OCI-LY1 (cell line): ENCODE measurements around the gene C11orf21.

ENCODE experiments used
- H2AFZ ChIP-seq: fragments of 200-600 bp; sonication (generic), shearing (Covaris generic); 2 replicates; pipeline ENCODE4 v1.6.0; 2014; ENCODE audit warnings: antibody characterized with exemption, mild to moderate bottlenecking, low read length
- H3F3A ChIP-seq: fragments of 200-600 bp; sonication (generic), shearing (Covaris generic); 2 replicates; pipeline ENCODE4 v1.6.0; 2014; ENCODE audit warnings: mild to moderate bottlenecking, antibody characterized with exemption, low read length, moderate library complexity; ENCODE audit not compliant: insufficient read depth
- H3K27ac ChIP-seq: fragments of 200-600 bp; sonication (generic); 2 replicates; pipeline ENCODE4 v1.5.1; 2014; ENCODE audit warnings: low read length, mixed run types, mild to moderate bottlenecking, low read depth; ENCODE audit not compliant: poor library complexity, severe bottlenecking
- H3K27me3 ChIP-seq: fragments of 200-600 bp; sonication (generic); 2 replicates; pipeline ENCODE4 v1.6.0; 2014; ENCODE audit warnings: antibody characterized with exemption, mild to moderate bottlenecking, low read length, moderate library complexity; ENCODE audit not compliant: insufficient read depth
- H3K36me3 ChIP-seq: fragments of 200-600 bp; sonication (generic); 2 replicates; pipeline ENCODE4 v1.6.1; 2014; ENCODE audit warnings: mild to moderate bottlenecking, antibody characterized with exemption, low read length, moderate library complexity, mixed read lengths; ENCODE audit not compliant: insufficient read depth
- H3K4me1 ChIP-seq: fragments of 200-600 bp; sonication (generic); 2 replicates; pipeline ENCODE4 v1.5.1; 2014; ENCODE audit warnings: mild to moderate bottlenecking, low read length, moderate library complexity; ENCODE audit not compliant: insufficient read depth, severe bottlenecking
- H3K4me2 ChIP-seq: fragments of 200-600 bp; sonication (generic), shearing (Covaris generic); 2 replicates; pipeline ENCODE4 v1.6.1; 2014; ENCODE audit warnings: low read length
- H3K4me3 ChIP-seq: fragments of 200-600 bp; sonication (generic); 2 replicates; pipeline ENCODE4 v1.5.1; 2014; ENCODE audit warnings: low read length, low read depth, mild to moderate bottlenecking, mixed read lengths; ENCODE audit not compliant: poor library complexity, severe bottlenecking
- H3K79me2 ChIP-seq: fragments of 200-600 bp; shearing (Covaris generic); 2 replicates; pipeline ENCODE4 v1.6.1; 2016; ENCODE audit warnings: mixed run types, low read length, mixed read lengths; ENCODE audit not compliant: insufficient read depth
- H3K9ac ChIP-seq: fragments of 200-600 bp; sonication (generic), shearing (Covaris generic); 2 replicates; pipeline ENCODE4 v1.6.1; 2014; ENCODE audit warnings: mild to moderate bottlenecking, low read length, mixed read lengths
- H3K9me2 ChIP-seq: fragments of 200-600 bp; sonication (generic), shearing (Covaris generic); 2 replicates; pipeline ENCODE4 v1.6.1; 2014; ENCODE audit warnings: low read depth, mild to moderate bottlenecking, low read length, mixed read lengths
- H3K9me3 ChIP-seq: fragments of 200-600 bp; shearing (Covaris generic); 2 replicates; pipeline ENCODE4 v1.6.1; 2014; ENCODE audit warnings: low read length, mixed read lengths
- H4K20me1 ChIP-seq: fragments of 200-600 bp; sonication (generic), shearing (Covaris generic); 2 replicates; pipeline ENCODE4 v1.6.0; 2016; ENCODE audit warnings: mild to moderate bottlenecking, low read length; ENCODE audit not compliant: insufficient read depth
- CTCF ChIP-seq: fragments of 200-600 bp; sonication (generic), shearing (Covaris generic); IDR thresholded peaks from 2 replicates; pipeline ENCODE4 v1.5.1; 2017; ENCODE audit warnings: mild to moderate bottlenecking, antibody characterized with exemption, low read length, moderate library complexity, mixed read lengths
- EZH2 ChIP-seq: fragments of 200-600 bp; sonication (generic), shearing (Covaris generic); IDR thresholded peaks from 2 replicates; pipeline ENCODE4 v1.8.0; 2017; ENCODE audit warnings: borderline replicate concordance, mixed run types, mild to moderate bottlenecking, antibody characterized with exemption, low read length, moderate library complexity, mixed read lengths

Gene C11orf21

DNA sequence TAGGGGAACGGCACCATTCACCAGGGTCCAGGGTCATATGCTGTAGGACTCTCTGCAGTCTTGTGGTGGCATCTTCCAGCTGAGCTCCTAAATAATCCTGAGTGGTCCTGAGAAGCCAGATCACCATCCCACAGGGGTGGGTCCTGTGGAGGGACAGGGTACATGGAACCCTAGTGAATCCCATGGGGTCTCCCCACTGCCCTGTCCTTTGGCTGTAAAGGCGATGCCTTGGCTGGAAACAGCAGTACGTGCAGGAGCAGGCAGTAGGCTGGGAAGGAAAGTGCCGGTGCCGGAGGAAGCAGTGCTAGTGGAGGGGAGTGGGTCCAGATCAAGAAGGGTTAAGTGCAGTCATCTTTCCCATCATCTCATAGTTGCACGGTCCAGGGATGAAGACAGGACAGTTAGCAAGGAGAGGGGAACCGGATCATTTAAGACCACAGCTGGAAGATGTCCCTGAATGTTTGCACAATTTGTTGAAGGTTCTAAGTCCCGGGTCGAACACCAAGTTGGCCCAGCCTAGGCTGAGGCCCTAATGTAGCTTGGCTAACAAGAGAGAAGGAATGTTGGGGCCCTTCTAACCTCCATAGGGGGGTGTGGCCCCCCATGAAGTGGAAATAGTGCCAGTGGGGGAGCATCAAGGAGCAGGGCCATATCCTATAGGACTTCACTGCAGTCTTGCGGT, 18.2 kb upstream of the C11orf21 start:
- Histone ChIP-seq H3K9me2 (no peaks in the 10 kb centered on the region), H3F3A (no peaks in the 10 kb centered on the region), H3K27ac (no peak overlapping the region), H2AFZ (no peak overlapping the region), H3K27me3 (no peaks in the 10 kb centered on the region; the same call in 1 of the 2 replicates), H3K9me3 (no peaks in the 10 kb centered on the region), H3K4me3 (no peak overlapping the region), H3K36me3 (no peaks in the 10 kb centered on the region), H4K20me1 (no peaks in the 10 kb centered on the region), H3K4me2 (no peak overlapping the region), H3K79me2 (no peaks in the 10 kb centered on the region), H3K9ac (no peak overlapping the region), H3K4me1 (no peaks in the 10 kb centered on the region)
- TF ChIP-seq CTCF, result no peak
- no peak for TF ChIP-seq EZH2

- H3F3A ChIP-seq, result no peaks in the 10 kb centered on the region
- H3K9ac ChIP-seq, result no peak overlapping the region
- no peaks in the 10 kb centered on the region; the same call in 1 of the 2 replicates for H3K27me3 ChIP-seq
- no peaks in the 10 kb centered on the region for H3K4me1 ChIP-seq
- no peaks in the 10 kb centered on the region for H3K79me2 ChIP-seq
- no peaks in the 10 kb centered on the region for H3K36me3 ChIP-seq
- H3K4me2 ChIP-seq, result no peak overlapping the region
- H3K4me3 ChIP-seq, result no peak overlapping the region
- no peak overlapping the region for H2AFZ ChIP-seq
- no peak overlapping the region for H3K27ac ChIP-seq
- no peaks in the 10 kb centered on the region for H3K9me3 ChIP-seq
- no peak for TF ChIP-seq CTCF
- TF ChIP-seq EZH2, result no peak
- H4K20me1 ChIP-seq, result no peaks in the 10 kb centered on the region
- H3K9me2 ChIP-seq, result no peaks in the 10 kb centered on the region
These were observed 17.0 kb upstream of the C11orf21 start for GRCh38 chr11:2318707-2319106.

DNA sequence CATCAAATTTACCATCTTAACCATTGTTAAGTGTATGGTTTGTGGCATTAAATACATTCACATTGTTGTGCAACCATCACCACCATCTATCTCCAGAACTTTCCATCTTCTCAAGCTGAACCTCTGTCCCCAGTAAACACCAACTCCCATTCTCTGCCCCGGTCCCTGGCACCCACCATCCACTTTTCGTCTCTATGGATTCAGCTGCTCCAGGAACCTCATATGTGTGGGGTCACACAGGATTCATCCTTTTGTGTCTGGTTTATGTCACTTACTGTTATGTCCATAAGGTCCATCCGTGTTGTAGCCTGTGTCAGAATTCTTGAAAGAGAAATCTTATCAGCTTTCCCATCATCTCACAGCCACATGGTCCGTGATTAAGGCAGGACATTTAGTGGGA, 16.4 kb upstream of the C11orf21 start:
- no peaks in the 10 kb centered on the region for H3K9me3 ChIP-seq
- H3K4me1 ChIP-seq, result no peaks in the 10 kb centered on the region
- no peak overlapping the region for H3K27ac ChIP-seq
- no peak overlapping the region for H3K4me2 ChIP-seq
- H3K4me3 ChIP-seq, result no peak overlapping the region
- TF ChIP-seq CTCF (no peak), EZH2 (no peak)
- H3K36me3 ChIP-seq, result no peaks in the 10 kb centered on the region
- no peak overlapping the region for H2AFZ ChIP-seq
- no peaks in the 10 kb centered on the region for H3F3A ChIP-seq
- H3K27me3 ChIP-seq, result no peaks in the 10 kb centered on the region; the same call in 1 of the 2 replicates
- H3K9ac ChIP-seq, result no peak overlapping the region
- no peaks in the 10 kb centered on the region for H3K79me2 ChIP-seq
- H3K9me2 ChIP-seq, result no peaks in the 10 kb centered on the region
- H4K20me1 ChIP-seq, result no peaks in the 10 kb centered on the region
